GM12878 (cell line): ENCODE measurements around the gene ARID1A. TPM values are rescaled to one million over a fixed set of nuclear protein-coding genes. Genes with fewer than 3 reads are reported as not detected.

ENCODE experiments used
- ATAC-seq: fragments of 200-7000 bp; cut with Tn5 transposase; 3 replicates; pipeline ENCODE4 v1.9.1; 2020; ENCODE audit warnings: mild to moderate bottlenecking, moderate library complexity
- BruUV-seq: library from RNA; stranded (reverse); fragments of 400-500 nt; replicated peaks from 2 replicates; lab custom pipeline; 2021; lab: Mats Ljungman, UMichigan
- CTCF ChIA-PET: fragments of 300-600 bp; sonication (Branson Sonifier 250); formaldehyde crosslinking; extraction: SDS; loops from one replicate; lab custom pipeline; 2021; ENCODE audit warnings: inconsistent platforms; lab: Yijun Ruan, JAX
- POLR2A ChIA-PET: fragments of 350-600 bp; formaldehyde crosslinking; extraction: SDS; loops from one replicate; lab custom pipeline; 2021; ENCODE audit warnings: inconsistent platforms; lab: Charles Lee
- RAD21 ChIA-PET: fragments of 300-600 bp; sonication (Branson Sonifier 250); formaldehyde crosslinking; loops from one replicate; lab custom pipeline; 2023; ENCODE audit warnings: antibody characterized with exemption; ENCODE audit not compliant: unreplicated experiment; lab: Charles Lee
- SMC1A ChIA-PET: fragments of 300-600 bp; sonication (Branson Sonifier 250); formaldehyde crosslinking; loops from one replicate; lab custom pipeline; 2023; ENCODE audit not compliant: unreplicated experiment, uncharacterized antibody; lab: Charles Lee
- DNase-seq: peaks from one replicate; pipeline ENCODE4 v3.0.0-alpha.2; 2011; ENCODE audit warnings: low read depth, low spot score
- FAIRE-seq: peaks from 3 replicates; lab custom pipeline; 2011; peaks lifted over from hg19 to GRCh38; lab: Jason Lieb, UNC
- H2AFZ ChIP-seq: 2 replicates; pipeline ENCODE4 v1.6.0; 2011; ENCODE audit warnings: low read depth, low read length, control low read depth; ENCODE audit not compliant: control insufficient read depth
- H3K27ac ChIP-seq: 2 replicates; pipeline ENCODE4 v1.5.1; 2011; ENCODE audit warnings: control low read depth; ENCODE audit not compliant: control insufficient read depth, insufficient read depth
- H3K27me3 ChIP-seq, 2 experiments: replicated peaks in 1 of 2; 2 replicates each; pipeline versions ENCODE4 v1.6.0 to v1.6.1; 2011; ENCODE audit warnings: low read length in 1 of 2; ENCODE audit not compliant: control insufficient read depth in 2 of 2, insufficient read depth in 2 of 2
- H3K36me3 ChIP-seq, 2 experiments: 2 replicates each; pipeline ENCODE4 v1.5.1; 2011; ENCODE audit warnings: low read length in 1 of 2; ENCODE audit not compliant: control insufficient read depth in 2 of 2, insufficient read depth in 2 of 2
- H3K4me1 ChIP-seq: 2 replicates; pipeline ENCODE4 v1.6.1; 2011; ENCODE audit warnings: mild to moderate bottlenecking, low read length, moderate library complexity, mixed read lengths; ENCODE audit not compliant: control insufficient read depth, insufficient read depth
- H3K4me2 ChIP-seq: 2 replicates; pipeline ENCODE4 v1.6.0; 2011; ENCODE audit warnings: control low read depth; ENCODE audit not compliant: control insufficient read depth, insufficient read depth
- H3K4me3 ChIP-seq: fragments of 200-600 bp; sonication (generic); 2 replicates; pipeline ENCODE4 v1.5.1; 2016
- H3K79me2 ChIP-seq: 2 replicates; pipeline ENCODE4 v1.6.0; 2011; ENCODE audit warnings: low read length; ENCODE audit not compliant: control insufficient read depth, insufficient read depth
- H3K9ac ChIP-seq: 2 replicates; pipeline ENCODE4 v1.8.0; 2011; ENCODE audit warnings: low read length, control low read depth, mixed read lengths; ENCODE audit not compliant: control insufficient read depth, insufficient read depth
- H3K9me3 ChIP-seq: replicated peaks from 3 replicates; pipeline ENCODE4 v1.5.1; 2011; ENCODE audit warnings: mild to moderate bottlenecking, low read length; ENCODE audit not compliant: control insufficient read depth, insufficient read depth
- H4K20me1 ChIP-seq: 2 replicates; pipeline ENCODE4 v1.6.0; 2011; ENCODE audit not compliant: control insufficient read depth, insufficient read depth
- E2F4 ChIP-seq: IDR thresholded peaks from 2 replicates; pipeline ENCODE4 v1.6.1; 2012; ENCODE audit warnings: low read depth, low read length, improper control_type of control experiment
- MEF2B ChIP-seq: fragments of 450-650 bp; IDR thresholded peaks from 2 replicates; pipeline ENCODE4 v1.6.1; 2018; ENCODE audit warnings: mild to moderate bottlenecking, moderate library complexity; ENCODE audit not compliant: partially characterized antibody, poor library complexity, severe bottlenecking
- NFIC ChIP-seq: IDR thresholded peaks from 2 replicates; pipeline ENCODE4 v1.6.1; 2012; ENCODE audit warnings: low read depth, mild to moderate bottlenecking, inconsistent platforms, low read length, moderate library complexity
- YBX1 ChIP-seq: fragments of 450-650 bp; IDR thresholded peaks from 2 replicates; pipeline ENCODE4 v1.6.1; 2016; ENCODE audit warnings: antibody characterized with exemption
- ZBTB11 ChIP-seq: fragments of 450-650 bp; formaldehyde crosslinking; IDR thresholded peaks from 2 replicates; pipeline ENCODE4 v1.5.0; 2022; ENCODE audit warnings: mild to moderate bottlenecking, missing genetic modification characterization
- ZNF592 ChIP-seq: fragments of 450-650 bp; IDR thresholded peaks from 2 replicates; pipeline ENCODE4 v1.6.1; 2017; ENCODE audit warnings: mild to moderate bottlenecking, moderate library complexity
- WGBS: methylation state at CpG from one replicate; pipeline ENCODE4 v1.1.6; 2016; ENCODE audit warnings: low lambda C conversion rate; ENCODE audit not compliant: insufficient replicate concordance, insufficient coverage; ENCODE audit errors: missing lambda C conversion rate; 5-methylcytosine and 5-hydroxymethylcytosine counted together
- in situ Hi-C: fragments of 300-500 bp; cut with MboI; formaldehyde crosslinking; loops from 9 replicates; pipeline ENCODE4 v1.14.3; 2018; ENCODE audit warnings: mixed read lengths
- intact Hi-C: fragments of 100-400 bp; cut with micrococcal nuclease; formaldehyde crosslinking; loops from one replicate; pipeline ENCODE4 v1.14.2; 2022; ENCODE audit not compliant: unreplicated experiment
- polyA plus RNA-seq, 11 experiments: library from polyadenylated mRNA; depleted of rRNA in 4 of 11; unstranded in 6 of 11; stranded (reverse) in 5 of 11; fragments of >200 nt; fragmentation: Nextera tagmentation in 4 of 11; fragmentation: Illumina TruSeq in 1 of 11; extraction: Ambion mirVana in 4 of 11; extraction: Trizol in 1 of 11; gene quantifications; 1 replicate in 1 of 11; 2 replicates in 10 of 11; pipeline versions ENCODE4 v1.2.1 to v1.2.3, GENCODE V29; 2011 to 2016; ENCODE audit warnings: inconsistent platforms in 2 of 11, missing spikeins in 2 of 11, low read depth in 1 of 11
- total RNA-seq, 4 experiments: library from RNA; depleted of rRNA in 3 of 4; stranded (reverse); fragments of >200 nt in 3 of 4; fragmentation: Illumina TruSeq in 1 of 4; extraction: Trizol in 1 of 4; gene quantifications; 2 replicates each; pipeline versions ENCODE4 v1.2.1 to v1.2.3, GENCODE V29; 2013 to 2021

Gene ARID1A
- total and polyA plus RNA-seq, 10 of the 15 experiments (the other 5 are each of a cell fraction or from before 2014, with no cell fraction given), result 10.0 to 98.0 (median 23.5) TPM

GRCh38 chr1:26768755-26769154, 72.9 kb downstream of the ARID1A start:
- BruUV-seq, result no TSS peak
- FAIRE-seq (no peak), ATAC-seq (no peak), DNase-seq (no peak)
- Histone ChIP-seq H3K27me3 (no peaks in the 10 kb centered on the region), H4K20me1 (no peaks in the 10 kb centered on the region; the same call in 1 of the 2 replicates), H3K27ac (no peak overlapping the region), H3K4me1 (peaks cover 7% of the 10 kb centered on the region; the same call in 1 of the 2 replicates), H2AFZ (no peak overlapping the region), H3K9ac (no peak overlapping the region), H3K79me2 (no peaks in the 10 kb centered on the region; the same call in 1 of the 2 replicates), H3K4me3 (no peak overlapping the region), H3K9me3 (no peaks in the 10 kb centered on the region), H3K4me2 (no peak overlapping the region), H3K36me3 (peaks cover 51 to 69% of the 10 kb centered on the region in 2 experiments)
- WGBS, result 74% methylated on average over 3 of the region's 3 CpGs
- ChIA-PET SMC1A (interaction anchor here (0.8 to 5.0 kb wide), 3 partner anchors 44 to 167 kb away, joined by 3 to 19 read pairs (median 3); no protein-coding TSS in a partner anchor), CTCF (interaction anchor here (0.8 to 6.5 kb wide), 3 partner anchors 21 to 166 kb away, joined by 3 to 40 read pairs (median 3); partner anchors contain the start of gene PIGV), POLR2A (interaction anchor here (1.3 kb wide), 1 partner anchor 21 kb away, joined by 3 read pairs; no protein-coding TSS in a partner anchor), RAD21 (interaction anchor here (2.1 kb wide), 1 partner anchor 91 kb away, joined by 6 read pairs; no protein-coding TSS in a partner anchor)
- TF ChIP-seq MEF2B, result no peak
- TF ChIP-seq ZBTB11 (CRISPR knock-in tag), result no peak
- no peak for TF ChIP-seq NFIC
- TF ChIP-seq ZNF592, result no peak
- no peak for TF ChIP-seq E2F4
- no peak for TF ChIP-seq YBX1
- in situ Hi-C loops, result no loop called here
- intact Hi-C loops, result no loop called here
